Measurements from ENCODE around the gene GABRB3.

GABRB3 gene

DNA sequence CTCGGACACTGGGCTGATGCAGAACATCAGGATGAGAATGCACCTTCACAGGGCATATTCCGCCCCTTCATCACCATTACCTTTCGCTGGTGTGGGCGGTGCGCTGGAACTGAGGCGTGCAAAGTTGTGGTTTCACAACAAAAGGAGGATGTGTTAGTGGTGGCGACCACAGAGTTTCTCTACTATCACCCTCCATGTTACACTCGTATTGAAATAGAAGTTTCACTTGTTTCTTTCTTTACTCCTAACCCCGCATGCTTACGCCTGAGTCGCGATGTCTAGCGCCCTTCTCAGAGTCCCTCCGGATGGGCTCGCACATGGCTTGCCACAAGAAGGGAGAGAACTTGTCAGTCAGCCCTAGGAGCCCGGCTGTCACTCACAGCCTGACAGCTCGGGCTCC lies 148.7 kb downstream of the GABRB3 start:
- DNase-seq = no peak

DNA sequence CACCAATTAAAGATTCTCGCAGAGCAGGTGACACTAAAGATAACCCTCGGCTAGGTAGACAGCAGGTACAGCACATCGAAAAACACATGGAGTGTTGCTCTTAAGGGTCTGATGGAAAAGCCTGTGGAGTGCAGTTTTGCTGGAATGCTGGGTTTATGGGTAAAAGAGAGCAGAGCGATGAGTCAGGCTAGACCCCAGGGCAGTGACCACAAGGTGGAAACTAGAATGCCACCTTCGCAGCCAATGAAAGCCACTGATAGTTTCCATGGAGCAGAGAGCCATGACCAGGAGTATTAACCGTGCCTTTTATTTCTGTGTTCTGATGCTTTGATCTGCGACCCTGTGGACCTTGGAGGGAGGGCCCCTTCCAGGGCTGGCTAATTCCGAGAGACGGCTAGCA lies 149.8 kb downstream of the GABRB3 start:
- DNase-seq = no peak

DNA sequence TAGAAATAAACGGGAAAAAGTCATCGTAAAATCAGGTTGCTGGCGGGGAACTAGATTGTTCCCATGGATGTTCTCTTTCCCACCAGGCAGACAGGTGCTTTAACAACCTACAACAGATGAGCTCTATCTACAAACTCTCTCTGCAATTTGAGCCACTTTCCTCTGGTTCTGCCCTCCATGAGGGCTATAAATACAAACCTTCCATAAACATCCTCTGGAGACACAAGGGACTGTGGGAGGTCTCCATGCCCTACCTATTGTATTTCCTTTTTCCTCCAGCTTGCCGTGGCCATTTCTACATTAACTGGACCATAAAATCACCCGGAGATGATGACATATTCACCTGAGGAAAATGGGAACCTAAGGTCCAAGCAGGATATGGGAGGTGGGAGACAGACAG lies 151.1 kb downstream of the GABRB3 start:
- no peak for DNase-seq

DNA sequence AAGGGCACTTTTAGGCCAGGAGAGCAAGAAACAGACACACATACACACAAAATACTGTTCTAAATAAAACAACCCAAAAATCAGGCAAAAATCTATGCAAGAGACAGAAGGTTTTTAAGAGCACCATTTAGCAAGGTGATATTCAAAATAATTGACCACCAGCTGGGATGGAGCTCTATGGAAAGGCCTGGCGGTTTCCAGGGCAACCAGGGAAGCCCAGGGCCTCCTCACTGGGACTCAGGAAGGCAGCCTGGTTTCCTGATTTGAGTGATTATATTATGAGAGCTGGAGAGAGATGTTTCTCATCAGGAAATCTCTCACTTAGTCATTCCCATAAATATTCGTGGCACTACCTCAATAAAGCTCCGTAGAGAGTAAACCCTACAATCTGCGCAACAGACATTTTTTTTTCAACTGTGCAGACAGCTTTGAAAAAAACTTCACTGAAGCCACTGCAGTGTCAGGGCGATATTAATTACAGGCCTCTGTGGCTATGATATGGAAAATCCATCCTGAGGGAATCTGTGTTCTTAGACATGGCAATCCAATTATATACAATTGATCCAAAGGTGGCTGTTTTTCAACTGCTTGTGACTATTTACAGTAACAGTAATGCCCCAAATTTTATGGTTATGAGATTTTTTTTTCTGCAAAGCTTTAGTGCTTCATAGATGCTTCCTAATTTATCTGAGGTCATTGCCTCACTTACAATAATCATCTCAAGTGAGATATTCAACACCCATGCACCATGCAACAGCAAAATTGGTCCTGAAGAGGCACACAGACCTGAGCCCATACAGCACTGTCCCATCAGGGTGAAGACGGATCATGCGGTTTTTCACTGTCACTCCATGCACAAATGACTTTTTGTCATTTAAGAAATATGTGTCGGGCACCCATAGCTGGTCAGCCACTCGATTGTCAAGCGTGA lies 152.1 kb downstream of the GABRB3 start:
- DNase-seq = no peak

DNA sequence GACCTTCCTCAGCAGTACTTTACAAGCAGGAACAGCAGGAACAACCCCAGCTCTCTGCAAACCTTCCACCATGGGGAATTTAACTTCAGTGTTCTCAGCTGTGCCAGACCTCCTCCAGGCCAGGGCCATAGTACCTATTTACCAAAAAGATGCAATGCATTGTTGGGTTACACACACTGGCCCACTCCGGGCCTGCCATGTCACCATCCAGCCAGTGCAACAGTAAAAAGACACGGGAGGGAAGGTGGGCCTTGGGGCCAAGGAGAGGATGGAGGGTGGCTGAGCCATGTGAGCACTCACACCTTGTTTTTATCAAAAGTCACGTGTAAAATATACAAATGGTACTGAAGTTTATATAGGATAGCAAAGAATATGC lies 157.0 kb downstream of the GABRB3 start:
- DNase-seq = no peak

DNA sequence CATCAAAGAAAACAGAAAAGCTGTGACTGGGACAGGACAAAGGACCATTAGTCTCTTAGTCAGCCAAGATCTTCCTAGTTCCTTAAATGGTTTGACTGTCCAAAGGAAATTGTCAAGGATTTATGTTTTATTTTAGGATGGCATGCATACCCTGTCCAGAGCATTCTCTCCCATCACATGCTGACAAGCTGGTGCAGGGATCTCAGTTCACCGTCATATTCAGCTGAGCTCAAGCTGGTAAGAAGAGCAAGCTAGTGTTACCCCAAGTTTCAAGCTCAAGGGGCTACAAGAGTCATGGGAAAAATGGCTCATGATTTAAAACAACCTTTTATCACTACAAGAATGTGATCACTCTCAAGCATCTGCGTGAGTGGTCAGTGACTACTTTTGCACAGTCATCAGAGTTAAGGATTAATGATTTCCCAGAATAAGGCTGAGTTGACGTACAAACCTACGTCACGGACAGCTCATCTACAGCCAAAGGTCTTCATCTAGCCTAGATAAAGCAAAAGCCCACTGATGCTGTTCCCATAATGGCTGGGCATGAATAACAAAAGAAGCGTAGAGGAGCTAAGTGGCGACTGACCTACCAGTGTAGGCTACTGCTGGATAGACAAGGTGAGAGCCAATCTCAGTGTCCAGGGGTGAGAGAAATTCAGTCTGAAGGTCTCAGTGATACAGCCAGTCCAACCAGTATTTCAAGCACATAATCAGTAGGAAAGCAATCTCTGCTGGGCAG lies 157.5 kb downstream of the GABRB3 start:
- DNase-seq = no peak

DNA sequence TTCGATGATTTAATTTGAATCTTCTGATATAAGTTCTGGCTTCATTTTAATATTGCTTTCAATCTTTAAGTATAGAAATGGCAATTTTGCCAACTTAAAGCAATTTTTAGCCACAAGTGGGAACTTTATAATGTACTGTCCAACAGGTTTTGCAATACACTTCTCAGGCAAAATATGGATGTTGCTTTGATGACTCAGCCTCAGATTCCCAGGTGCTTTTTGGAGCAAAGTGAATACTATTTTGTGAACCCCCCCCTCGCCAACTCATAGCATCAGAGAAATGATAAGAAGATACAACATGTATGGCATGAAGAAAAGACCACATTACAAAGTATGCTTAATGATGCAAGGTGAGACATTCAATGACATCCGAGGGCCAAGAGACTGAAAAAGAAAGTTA lies 158.1 kb downstream of the GABRB3 start:
- no peak for DNase-seq

DNA sequence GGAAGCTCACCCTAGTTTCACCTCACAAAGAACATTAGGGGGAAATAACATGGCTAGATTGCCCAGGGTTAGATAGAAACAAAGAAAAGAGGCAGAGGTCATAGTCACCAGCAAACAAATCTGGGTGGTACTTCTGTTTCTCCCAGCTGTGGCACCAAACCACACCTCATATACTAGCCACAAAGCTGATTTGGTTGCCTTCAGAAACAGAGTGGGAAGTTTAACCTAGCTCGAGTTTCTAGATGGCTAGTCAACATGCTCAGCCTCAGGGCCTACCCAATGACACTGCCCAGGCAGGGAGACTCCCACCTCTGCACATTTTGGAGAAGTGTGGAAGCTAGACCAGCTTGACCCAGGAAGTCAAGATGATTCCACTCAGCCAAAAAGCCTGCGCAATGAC lies 174.2 kb downstream of the GABRB3 start:
- DNase-seq = no peak

DNA sequence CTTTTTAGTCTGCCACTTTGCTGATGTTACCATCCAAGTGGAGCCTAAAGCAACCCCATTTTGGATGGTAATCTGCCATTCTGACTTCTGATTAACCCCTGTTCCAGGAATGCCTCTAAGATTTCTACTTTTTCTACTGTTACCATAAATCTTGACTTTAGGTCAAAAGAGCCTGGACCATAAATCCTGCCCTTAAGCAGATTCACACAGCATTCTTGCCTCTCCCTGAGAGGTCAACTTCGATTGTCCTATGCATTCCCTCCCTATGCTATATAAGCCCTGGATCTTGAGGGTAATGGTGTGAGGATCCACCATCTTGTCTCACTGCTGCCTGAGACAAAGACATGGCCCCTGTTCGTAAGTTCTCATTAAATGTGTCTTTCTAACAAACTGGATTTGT lies 177.3 kb downstream of the GABRB3 start:
- DNase-seq = no peak

DNA sequence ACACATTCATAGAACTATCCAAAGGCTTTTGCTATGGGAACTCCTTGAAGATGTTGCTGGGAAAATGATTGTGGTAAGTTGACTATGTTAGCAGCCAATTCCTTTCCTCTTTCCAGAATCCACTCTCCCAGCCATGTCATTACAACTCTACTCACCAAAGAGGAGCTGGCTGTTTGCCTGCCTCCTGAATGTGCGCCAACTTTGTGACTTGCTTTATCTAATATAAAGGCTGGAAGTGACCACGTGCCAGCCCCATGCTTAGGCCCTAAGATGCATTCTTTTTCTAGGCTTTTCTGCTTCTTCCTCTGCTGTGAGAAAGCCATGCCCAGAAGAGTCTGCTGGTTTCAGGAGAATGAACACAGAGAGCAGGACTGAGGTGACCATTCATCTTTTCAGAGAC lies 182.2 kb downstream of the GABRB3 start:
- no peak for DNase-seq

DNA sequence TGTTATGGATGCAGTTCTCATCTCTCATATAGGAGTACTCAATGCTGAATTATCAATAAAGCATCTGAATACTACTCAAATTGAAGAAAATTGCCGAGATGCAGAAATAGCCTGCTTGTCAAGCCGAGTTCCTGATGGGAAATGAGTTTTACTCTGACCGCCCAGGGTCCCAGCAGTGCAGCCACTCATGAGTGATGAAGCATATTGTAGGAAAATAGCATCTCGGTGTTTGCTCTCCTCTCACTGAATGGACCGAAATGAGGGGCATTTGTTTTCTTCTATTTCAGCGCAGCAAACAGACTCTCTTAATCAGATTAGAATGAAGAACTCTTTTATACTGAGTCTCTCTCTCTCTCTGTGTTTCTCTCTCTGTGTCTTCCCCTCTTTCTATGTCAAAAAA lies 190.0 kb downstream of the GABRB3 start:
- no peak for DNase-seq

DNA sequence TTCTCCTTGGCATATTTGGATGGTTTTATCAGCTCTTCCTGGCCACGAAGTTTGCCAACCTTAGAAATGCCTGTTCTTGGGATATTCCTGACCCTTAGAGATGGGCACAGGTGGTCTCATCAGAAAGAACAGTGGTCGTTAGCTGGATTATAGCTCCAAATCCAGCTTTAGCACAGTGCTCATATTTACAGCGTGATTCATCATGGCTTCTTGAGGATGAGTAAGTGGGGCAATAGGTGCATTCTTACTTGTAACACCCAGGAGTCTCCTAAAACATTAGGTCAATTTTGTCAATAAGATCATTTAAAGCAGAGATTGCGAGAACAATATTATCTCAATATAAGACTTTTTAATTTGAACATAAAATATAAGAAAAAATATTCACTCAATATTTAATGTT lies 191.9 kb downstream of the GABRB3 start:
- no peak for DNase-seq

DNA sequence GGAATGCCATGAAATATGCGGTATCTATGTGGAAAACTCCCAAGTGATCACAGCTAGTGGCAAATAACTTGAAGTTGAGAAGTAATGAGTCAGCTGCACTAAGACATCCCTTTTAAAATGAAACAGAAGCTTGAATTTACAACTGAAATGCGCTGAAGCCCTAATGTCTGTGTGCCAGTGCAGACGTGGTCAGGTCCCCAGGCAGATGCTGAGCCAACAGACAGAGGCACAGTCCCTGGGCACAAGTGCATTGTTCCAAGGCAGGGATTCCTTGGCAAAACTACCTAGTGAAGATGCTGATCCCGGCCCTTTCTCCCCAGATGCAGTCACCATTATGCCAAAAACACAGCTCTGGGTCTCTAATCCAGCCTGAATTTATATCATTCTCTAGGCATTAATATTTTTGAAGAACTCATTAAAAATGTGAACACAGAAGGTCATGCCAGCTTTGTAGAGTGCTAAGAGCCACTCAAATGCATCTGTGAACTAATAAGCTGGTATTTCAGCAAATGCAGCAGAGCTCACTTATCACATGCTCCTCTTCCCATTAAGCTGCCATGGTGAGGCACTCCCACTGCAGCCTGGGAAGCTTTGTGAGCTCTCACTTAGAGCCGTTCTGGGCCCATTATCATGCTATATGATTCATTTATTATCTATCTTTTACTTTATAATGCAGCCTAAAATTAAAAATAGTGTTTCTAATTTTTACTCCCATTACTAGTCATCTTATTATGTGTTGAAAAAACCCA lies 200.1 kb downstream of the GABRB3 start:
- DNase-seq = no peak

DNA sequence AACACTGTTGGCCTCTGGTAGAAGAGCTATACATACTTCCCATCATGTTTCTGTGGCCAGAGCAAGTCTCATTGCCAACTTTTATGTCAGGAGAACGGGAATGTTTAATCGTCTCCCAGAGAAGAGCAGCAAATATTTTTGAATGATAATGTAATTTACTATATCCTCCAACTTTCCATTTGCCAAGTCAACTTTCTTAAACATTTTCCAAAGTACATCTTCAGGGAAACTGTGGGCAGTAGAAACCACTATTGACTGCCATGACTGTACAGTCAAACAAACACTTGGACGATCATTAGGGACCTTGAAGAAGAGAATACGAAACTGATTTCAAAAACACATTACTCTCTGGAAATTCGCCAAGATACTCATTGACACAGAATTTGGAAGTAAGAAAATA lies 201.5 kb downstream of the GABRB3 start:
- no peak for DNase-seq

DNA sequence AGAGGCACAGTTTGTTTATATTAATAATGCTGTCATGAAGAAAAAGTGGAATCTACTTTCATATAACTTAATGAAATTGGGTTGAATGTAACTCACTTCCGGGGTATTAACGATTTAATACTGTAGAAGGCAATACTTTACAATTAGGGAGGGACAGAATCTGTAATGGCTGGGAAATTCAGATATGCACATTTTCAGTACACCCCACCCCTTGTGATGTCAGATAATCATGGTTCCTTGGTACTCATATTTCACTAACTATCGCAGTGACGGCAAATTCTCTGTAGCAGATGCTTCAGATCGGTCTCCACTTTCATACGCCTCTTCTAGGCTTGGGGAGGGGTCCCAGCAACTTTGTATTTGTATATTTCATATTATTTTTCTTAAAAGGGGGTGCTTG lies 207.3 kb downstream of the GABRB3 start:
- no peak for DNase-seq

DNA sequence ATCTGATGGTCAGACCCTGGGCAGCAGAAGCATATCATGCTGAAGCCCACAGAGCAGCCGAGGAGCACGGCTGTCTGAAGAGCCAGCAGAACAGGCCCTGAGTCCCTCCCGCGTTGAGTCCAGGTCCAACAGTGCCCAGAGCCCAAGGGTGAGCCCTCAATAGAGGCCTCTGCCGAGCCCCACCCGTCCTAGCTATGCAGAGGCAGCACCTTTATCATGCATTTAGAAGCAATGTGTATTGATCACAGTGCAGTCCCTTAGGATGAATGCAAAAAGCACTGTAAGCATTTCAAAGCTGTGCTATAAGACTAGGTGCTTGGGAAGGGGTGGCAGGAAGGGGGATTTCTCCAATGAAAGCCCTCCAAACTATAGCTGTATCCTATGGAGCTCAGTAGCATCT lies 208.5 kb downstream of the GABRB3 start:
- no peak for DNase-seq

DNA sequence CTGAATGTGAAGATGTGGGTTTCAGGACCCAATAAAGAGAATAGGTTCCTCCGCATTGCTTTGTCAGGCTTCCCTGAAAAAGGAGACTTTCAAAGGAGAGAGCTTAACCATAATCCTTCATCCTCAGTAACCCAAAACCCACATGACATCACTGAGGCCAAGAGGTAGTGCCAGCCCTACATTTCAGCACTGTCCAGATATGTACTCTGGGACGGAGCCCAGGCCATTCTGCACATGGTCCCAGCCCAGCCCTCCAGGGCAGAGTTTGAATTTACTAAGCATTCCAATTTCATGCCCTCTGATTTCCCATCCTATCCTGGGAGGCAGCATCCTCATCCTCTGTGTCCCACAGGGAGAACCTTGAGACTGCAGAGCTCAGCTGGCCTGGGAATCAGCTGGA lies 210.5 kb downstream of the GABRB3 start:
- DNase-seq = no peak

DNA sequence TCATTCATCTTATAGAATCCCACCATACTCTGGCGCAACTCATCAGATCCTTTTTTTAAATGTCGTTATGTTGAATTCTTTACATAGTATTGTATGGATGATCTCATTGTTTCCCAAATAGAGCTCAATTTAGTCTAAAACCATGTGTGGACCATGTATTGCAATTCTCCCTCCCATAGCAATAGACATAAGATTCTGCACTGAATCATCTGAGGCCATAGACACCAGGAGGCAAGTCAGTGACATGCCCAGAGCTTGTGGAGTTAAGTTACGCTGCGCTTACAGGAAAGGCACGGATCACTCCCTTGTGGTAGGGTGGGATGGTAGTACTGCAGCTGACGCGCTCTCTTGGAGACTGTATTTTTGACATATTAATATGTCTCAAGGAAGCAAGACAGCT lies 211.0 kb downstream of the GABRB3 start:
- no peak for DNase-seq

DNA sequence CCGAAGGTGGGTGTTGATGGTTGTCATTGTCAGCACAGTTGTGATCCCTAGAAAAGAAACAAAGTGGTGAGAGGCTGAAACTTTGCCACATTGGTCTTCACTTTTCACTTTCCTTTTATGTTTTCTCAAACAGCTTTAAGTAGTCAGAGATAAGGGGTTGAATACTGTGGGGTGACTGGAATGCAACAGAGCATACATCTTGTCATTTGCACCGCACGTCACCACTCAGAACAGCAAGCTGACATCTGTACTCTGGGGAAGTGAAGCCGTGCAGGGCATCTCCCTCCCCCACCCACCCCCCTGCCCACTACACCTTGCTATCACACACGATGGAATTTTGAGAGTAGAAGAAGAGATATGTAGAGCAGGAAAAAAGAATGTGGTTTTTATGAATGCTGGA lies 211.7 kb downstream of the GABRB3 start:
- no peak for DNase-seq

DNA sequence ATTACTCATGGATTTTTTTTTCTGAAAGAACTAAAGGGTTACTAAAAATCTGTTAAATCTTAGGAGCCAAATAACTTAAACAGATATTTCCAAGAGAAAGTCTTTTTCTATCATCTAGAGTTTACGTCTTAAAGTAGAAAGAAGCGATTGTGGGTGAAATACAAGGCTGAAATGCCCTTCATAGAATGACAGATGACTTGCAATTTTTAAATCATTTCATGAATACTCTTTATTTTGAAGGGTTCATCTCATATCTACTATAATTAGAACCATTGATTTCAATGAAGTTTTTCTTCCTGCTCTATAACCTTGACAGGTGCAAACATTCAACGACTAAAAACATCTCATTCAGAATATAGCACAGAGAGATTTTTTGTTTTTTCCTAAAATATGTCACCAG lies 217.0 kb downstream of the GABRB3 start:
- DNase-seq = no peak

DNA sequence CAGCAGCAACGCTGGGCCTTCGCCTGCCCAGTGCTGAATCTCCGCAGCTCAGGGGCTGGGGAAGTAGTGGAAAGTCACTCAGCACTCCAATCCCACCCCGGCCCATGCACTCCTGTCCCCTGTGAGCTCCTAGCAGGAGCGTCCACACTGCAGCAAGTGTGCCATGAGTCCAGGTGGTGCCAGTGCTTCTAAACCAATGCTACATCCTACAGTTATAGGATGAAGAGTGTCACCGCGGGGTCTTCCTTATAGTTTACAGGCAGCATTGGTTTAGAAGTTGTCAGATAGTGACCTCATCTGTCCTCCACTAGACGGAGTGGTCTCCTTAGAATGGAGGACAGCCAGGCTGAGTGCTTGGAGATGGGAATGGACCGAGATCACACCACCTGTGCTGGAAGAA lies 221.4 kb downstream of the GABRB3 start:
- DNase-seq = no peak

DNA sequence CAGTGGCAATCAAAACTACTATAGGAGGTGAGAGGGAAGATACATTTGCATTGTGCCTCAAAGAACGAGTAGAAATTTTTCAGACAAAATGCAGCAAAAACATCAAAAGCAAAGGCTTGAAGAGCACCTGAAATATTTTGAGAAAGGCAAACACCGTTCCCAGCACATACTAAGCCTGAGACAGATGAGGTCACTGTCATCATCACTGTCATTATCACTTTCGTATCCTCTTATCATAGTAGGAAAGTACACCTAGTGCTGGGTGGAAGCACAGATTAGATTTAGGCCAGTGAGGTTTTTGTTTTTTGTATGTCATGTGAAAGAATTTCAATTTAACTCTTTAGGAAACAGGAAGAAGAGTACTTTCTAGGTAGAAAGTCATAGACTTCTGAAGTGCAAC lies 222.0 kb downstream of the GABRB3 start:
- no peak for DNase-seq

DNA sequence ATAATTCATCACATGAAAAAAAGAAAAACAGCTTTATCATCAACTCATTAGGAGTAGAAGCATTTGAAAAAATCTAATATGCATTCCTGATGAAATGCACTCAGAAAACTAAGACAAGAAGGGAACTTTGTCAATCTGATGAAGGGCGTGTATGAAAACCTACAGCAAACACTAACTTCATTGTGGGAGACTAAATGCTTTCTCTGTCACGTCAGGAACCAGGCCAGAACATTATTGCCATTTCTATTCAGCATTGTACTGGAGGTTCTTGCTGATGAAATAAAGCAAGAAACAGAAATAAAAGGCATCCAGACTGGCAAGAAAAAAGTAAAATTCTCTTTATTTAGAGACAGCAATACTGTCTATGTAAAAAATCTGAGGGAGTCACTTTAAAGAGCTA lies 235.2 kb downstream of the GABRB3 start:
- no peak for DNase-seq

DNA sequence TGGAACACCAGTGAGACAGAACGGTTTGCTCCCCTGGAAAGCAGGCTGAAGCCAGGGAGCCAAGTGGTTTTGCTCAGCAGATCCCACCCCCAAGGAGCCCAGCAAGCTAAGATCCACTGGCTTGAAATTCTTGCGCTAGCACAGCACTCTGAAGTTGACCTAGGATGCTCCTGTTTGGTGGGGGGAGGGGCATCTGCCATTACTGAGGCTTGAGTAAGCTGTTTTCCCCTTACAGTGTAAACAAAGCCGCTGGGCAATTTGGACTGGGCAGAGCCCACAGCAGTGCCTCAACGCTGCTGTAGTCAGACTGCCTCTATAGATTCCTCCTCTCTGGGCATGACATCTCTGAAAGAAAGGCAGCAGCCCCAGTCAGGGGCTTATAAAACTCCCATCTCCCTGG lies 241.4 kb downstream of the GABRB3 start:
- no peak for DNase-seq

Measured in stimulated activated CD4-positive, alpha-beta T cell treated with anti-CD3 and anti-CD28 coated beads, Interleukin-4, amount 100 ng/mL, for 24 hours (primary cell).